HEK293 (cell line): ENCODE measurements around the gene CPTP.
A peak's percentile ranks its signal among the peaks of the same experiment; 100 is the strongest.

Experiments
- CTCF ChIA-PET: fragments of 350-600 bp; formaldehyde crosslinking; extraction: SDS; loops from one replicate; lab custom pipeline; 2021; ENCODE audit warnings: antibody characterized with exemption; lab: Yijun Ruan, JAX
- POLR2A ChIA-PET: fragments of 300-600 bp; formaldehyde crosslinking; extraction: SDS; loops from one replicate; lab custom pipeline; 2020; ENCODE audit warnings: antibody characterized with exemption, inconsistent platforms; lab: Yijun Ruan, JAX
- H3K27ac ChIP-seq: fragments of 200-500 bp; sonication (Bioruptor generic); 2 replicates; pipeline ENCODE4 v1.5.1; 2014; ENCODE audit warnings: low read depth, low read length, control low read depth, inconsistent platforms; ENCODE audit errors: extremely low read depth
- H3K36me3 ChIP-seq, 2 experiments: fragments of 200-500 bp in 1 of 2; sonication (Bioruptor generic) in 1 of 2; 1 replicate in 1 of 2; 2 replicates in 1 of 2; pipeline ENCODE4 v1.5.1; 2014 to 2017; ENCODE audit warnings: inconsistent platforms in 2 of 2, low read length in 2 of 2; ENCODE audit not compliant: control insufficient read depth in 2 of 2, insufficient read depth in 1 of 2
- H3K4me1 ChIP-seq: fragments of 200-500 bp; sonication (Bioruptor generic); 2 replicates; pipeline ENCODE4 v1.5.1; 2014; ENCODE audit warnings: mild to moderate bottlenecking, low read length, inconsistent platforms; ENCODE audit not compliant: control insufficient read depth, insufficient read depth
- H3K4me3 ChIP-seq: 2 replicates; pipeline ENCODE4 v1.5.1; 2011; ENCODE audit warnings: low read depth, mild to moderate bottlenecking, control low read depth, low read length, moderate library complexity
- H3K9me3 ChIP-seq: fragments of 200-500 bp; sonication (Bioruptor generic); 2 replicates; pipeline ENCODE4 v1.5.1; 2014; ENCODE audit warnings: low read depth, low read length, inconsistent platforms; ENCODE audit not compliant: control insufficient read depth, insufficient read depth
- BCL11A ChIP-seq: fragments of 450-650 bp; formaldehyde crosslinking; IDR thresholded peaks from 2 replicates; pipeline ENCODE4 v1.5.1; 2016; ENCODE audit warnings: low read depth, missing biosample characterization, missing genetic modification characterization
- KLF7 ChIP-seq: fragments of 450-650 bp; formaldehyde crosslinking; IDR thresholded peaks from 2 replicates; pipeline ENCODE4 v1.5.1; 2016; ENCODE audit warnings: missing biosample characterization, missing genetic modification characterization, borderline replicate concordance
- MEIS1 ChIP-seq: sonication (generic); formaldehyde crosslinking; IDR thresholded peaks from 2 replicates; pipeline ENCODE4 v1.8.1; 2022; ENCODE audit warnings: missing genetic modification reagents, mild to moderate bottlenecking, borderline replicate concordance
- REPIN1 ChIP-seq: fragments of 450-650 bp; formaldehyde crosslinking; IDR thresholded peaks from 2 replicates; pipeline ENCODE4 v1.5.1; 2017; ENCODE audit warnings: missing biosample characterization, missing genetic modification characterization, low read depth
- SCRT2 ChIP-seq: fragments of 450-650 bp; formaldehyde crosslinking; IDR thresholded peaks from 2 replicates; pipeline ENCODE4 v1.5.1; 2016; ENCODE audit warnings: missing biosample characterization, missing genetic modification characterization
- SP2 ChIP-seq: fragments of 450-650 bp; formaldehyde crosslinking; IDR thresholded peaks from 2 replicates; pipeline ENCODE4 v1.5.1; 2016; ENCODE audit warnings: missing biosample characterization, missing genetic modification characterization
- ZBTB17 ChIP-seq: fragments of 450-650 bp; formaldehyde crosslinking; IDR thresholded peaks from 2 replicates; pipeline ENCODE4 v1.5.1; 2016; ENCODE audit warnings: missing biosample characterization, missing genetic modification characterization
- ZNF112 ChIP-seq: fragments of 450-650 bp; formaldehyde crosslinking; IDR thresholded peaks from 2 replicates; pipeline ENCODE4 v1.5.0; 2017; ENCODE audit warnings: missing biosample characterization, missing genetic modification characterization
- ZNF214 ChIP-seq: fragments of 450-650 bp; formaldehyde crosslinking; IDR thresholded peaks from 2 replicates; pipeline ENCODE4 v1.5.1; 2017; ENCODE audit warnings: missing biosample characterization, mild to moderate bottlenecking, missing genetic modification characterization, borderline replicate concordance
- ZNF239 ChIP-seq: fragments of 450-650 bp; formaldehyde crosslinking; IDR thresholded peaks from 2 replicates; pipeline ENCODE4 v1.5.1; 2016; ENCODE audit warnings: missing biosample characterization, missing genetic modification characterization
- ZNF24 ChIP-seq: fragments of 450-650 bp; formaldehyde crosslinking; IDR thresholded peaks from 2 replicates; pipeline ENCODE4 v1.5.1; 2016; ENCODE audit warnings: missing biosample characterization, missing genetic modification characterization
- ZNF248 ChIP-seq: fragments of 450-650 bp; formaldehyde crosslinking; IDR thresholded peaks from 2 replicates; pipeline ENCODE4 v1.5.1; 2017; ENCODE audit warnings: missing biosample characterization, missing genetic modification characterization
- ZNF274 ChIP-seq, 2 experiments: fragments of 200-500 bp in 1 of 2; fragments of 450-650 bp in 1 of 2; sonication (Bioruptor generic) in 1 of 2; formaldehyde crosslinking in 1 of 2; IDR thresholded peaks; 2 replicates each; pipeline versions ENCODE4 v1.5.1 to v1.6.1; 2014 to 2016; ENCODE audit warnings: borderline replicate concordance in 1 of 2, inconsistent platforms in 1 of 2, low read length in 1 of 2, missing biosample characterization in 1 of 2, missing genetic modification characterization in 1 of 2
- ZNF292 ChIP-seq: fragments of 450-650 bp; formaldehyde crosslinking; IDR thresholded peaks from 2 replicates; pipeline ENCODE4 v1.5.1; 2016; ENCODE audit warnings: low read depth, missing biosample characterization, missing genetic modification characterization, borderline replicate concordance
- ZNF302 ChIP-seq: fragments of 450-650 bp; formaldehyde crosslinking; IDR thresholded peaks from 2 replicates; pipeline ENCODE4 v1.5.1; 2016; ENCODE audit warnings: missing biosample characterization, missing genetic modification characterization, low read depth
- ZNF335 ChIP-seq: fragments of 450-650 bp; formaldehyde crosslinking; conservative IDR thresholded peaks from 2 replicates; pipeline ENCODE4 v1.5.1; 2016; ENCODE audit warnings: missing biosample characterization, missing genetic modification characterization
- ZNF366 ChIP-seq: fragments of 450-650 bp; formaldehyde crosslinking; conservative IDR thresholded peaks from 2 replicates; pipeline ENCODE4 v1.5.1; 2016; ENCODE audit warnings: missing biosample characterization, missing genetic modification characterization
- ZNF37A ChIP-seq: fragments of 450-650 bp; IDR thresholded peaks from 2 replicates; pipeline ENCODE4 v1.5.1; 2018; ENCODE audit warnings: missing biosample characterization, missing genetic modification characterization
- ZNF529 ChIP-seq: fragments of 450-650 bp; formaldehyde crosslinking; IDR thresholded peaks from 2 replicates; pipeline ENCODE4 v1.5.1; 2017; ENCODE audit warnings: missing genetic modification characterization, missing biosample characterization; ENCODE audit not compliant: insufficient replicate concordance
- ZNF600 ChIP-seq: fragments of 450-650 bp; formaldehyde crosslinking; IDR thresholded peaks from 2 replicates; pipeline ENCODE4 v1.5.1; 2016; ENCODE audit warnings: missing biosample characterization, missing genetic modification characterization
- ZNF658 ChIP-seq: fragments of 450-650 bp; formaldehyde crosslinking; IDR thresholded peaks from 2 replicates; pipeline ENCODE4; 2016; ENCODE audit warnings: missing biosample characterization, missing genetic modification characterization
- ZNF707 ChIP-seq: fragments of 450-650 bp; formaldehyde crosslinking; IDR thresholded peaks from 2 replicates; pipeline ENCODE4 v1.5.1; 2016; ENCODE audit warnings: missing biosample characterization, missing genetic modification characterization
- TF ChIP-seq, protein P1 (sequence below): fragments of 450-650 bp; formaldehyde crosslinking; IDR thresholded peaks from 2 replicates; pipeline ENCODE4 v1.5.1; 2017; ENCODE audit warnings: missing biosample characterization, missing genetic modification characterization
- TF ChIP-seq, protein P2 (sequence below): fragments of 450-650 bp; formaldehyde crosslinking; IDR thresholded peaks from 2 replicates; pipeline ENCODE4; 2016; ENCODE audit warnings: missing biosample characterization, missing genetic modification characterization
- TF ChIP-seq, protein P3 (sequence below): fragments of 450-650 bp; formaldehyde crosslinking; IDR thresholded peaks from 2 replicates; pipeline ENCODE4 v1.5.1; 2016; ENCODE audit warnings: missing biosample characterization, missing genetic modification characterization

The CPTP gene

DNA sequence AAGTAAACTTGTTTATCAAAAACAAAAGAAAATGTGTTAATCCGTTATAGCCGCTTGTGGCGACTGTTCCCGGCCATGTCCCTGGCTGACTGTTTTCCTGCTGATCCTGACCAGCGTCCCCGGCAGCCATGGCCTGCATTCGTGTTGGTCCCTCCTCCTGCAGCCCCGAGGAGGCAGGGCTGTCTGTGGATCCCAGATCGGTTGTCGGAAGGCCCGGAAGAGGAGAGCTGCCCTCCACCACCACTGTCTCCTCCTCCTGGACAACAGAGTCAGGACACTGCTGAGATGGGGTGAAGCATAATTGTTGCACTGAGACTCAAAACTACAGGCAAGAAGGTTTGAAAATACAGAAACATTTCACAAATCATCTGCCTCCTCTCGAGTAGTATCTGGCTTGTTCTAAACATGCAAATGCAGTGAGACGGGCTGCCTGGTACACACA is 37.4 kb downstream of the CPTP start:
- ChIA-PET CTCF (interaction anchor here (0.9 kb wide), 1 partner anchor 12 kb away, joined by 3 read pairs; no protein-coding TSS in a partner anchor), POLR2A (no interaction called here)
- 0 out of 2 replicates have a peak overlapping the region, but pooled peaks have one; percentile 4 for H3K27ac ChIP-seq

DNA sequence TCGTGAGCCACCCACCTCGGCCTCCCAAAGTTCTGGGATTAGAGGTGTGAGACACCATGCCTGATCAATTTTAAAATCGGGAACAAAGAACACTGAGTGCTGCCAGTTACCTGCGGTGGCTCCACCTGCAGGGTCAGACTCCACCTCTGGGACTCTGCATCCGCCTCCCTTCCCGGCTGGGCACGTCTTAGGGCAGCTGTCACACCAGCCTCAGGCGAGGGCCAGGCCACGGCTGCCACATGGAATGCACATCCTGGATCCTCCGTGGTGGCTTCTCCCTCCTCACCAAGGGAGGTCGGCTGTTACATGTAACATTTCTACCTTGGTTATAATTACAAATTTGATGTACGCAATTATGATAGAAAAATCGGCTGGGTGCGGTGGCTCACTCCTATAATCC is 39.7 kb downstream of the CPTP start:
- no peak overlapping the region for H3K27ac ChIP-seq
- POLR2A ChIA-PET = no interaction called here

More for the DNA sequence above, 37.4 kb downstream of the CPTP start:
- Histone ChIP-seq H3K4me1 (no peaks in the 10 kb centered on the region), H3K4me3 (no peak overlapping the region)
- TF ChIP-seq ZNF707 (tag by site-specific recombination) (no peak), ZNF529 (no peak), ZNF302 (tag by site-specific recombination) (no peak), SP2 (tag by site-specific recombination) (0 out of 2 replicates have a peak, but pooled peaks have one; percentile 24), SCRT2 (tag by site-specific recombination) (no peak), ZBTB17 (tag by site-specific recombination) (peak; percentile 92), REPIN1 (tag by site-specific recombination) (no peak), BCL11A (tag by site-specific recombination) (no peak), ZNF239 (tag by site-specific recombination) (no peak)
- TF ChIP-seq, protein P1, sequence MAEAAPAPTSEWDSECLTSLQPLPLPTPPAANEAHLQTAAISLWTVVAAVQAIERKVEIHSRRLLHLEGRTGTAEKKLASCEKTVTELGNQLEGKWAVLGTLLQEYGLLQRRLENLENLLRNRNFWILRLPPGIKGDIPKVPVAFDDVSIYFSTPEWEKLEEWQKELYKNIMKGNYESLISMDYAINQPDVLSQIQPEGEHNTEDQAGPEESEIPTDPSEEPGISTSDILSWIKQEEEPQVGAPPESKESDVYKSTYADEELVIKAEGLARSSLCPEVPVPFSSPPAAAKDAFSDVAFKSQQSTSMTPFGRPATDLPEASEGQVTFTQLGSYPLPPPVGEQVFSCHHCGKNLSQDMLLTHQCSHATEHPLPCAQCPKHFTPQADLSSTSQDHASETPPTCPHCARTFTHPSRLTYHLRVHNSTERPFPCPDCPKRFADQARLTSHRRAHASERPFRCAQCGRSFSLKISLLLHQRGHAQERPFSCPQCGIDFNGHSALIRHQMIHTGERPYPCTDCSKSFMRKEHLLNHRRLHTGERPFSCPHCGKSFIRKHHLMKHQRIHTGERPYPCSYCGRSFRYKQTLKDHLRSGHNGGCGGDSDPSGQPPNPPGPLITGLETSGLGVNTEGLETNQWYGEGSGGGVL (tag by site-specific recombination) = no peak
- TF ChIP-seq, all 188 proteins: peak for 2
- H3K9me3 ChIP-seq = no peaks in the 10 kb centered on the region
- H3K36me3 ChIP-seq = no peaks in the 10 kb centered on the region

More for the DNA sequence above, 39.7 kb downstream of the CPTP start:
- CTCF ChIA-PET = interaction anchor here (0.6 kb wide), 1 partner anchor 629 kb away, joined by 3 read pairs; no protein-coding TSS in a partner anchor
- Histone ChIP-seq H3K9me3 (no peaks in the 10 kb centered on the region), H3K4me1 (no peaks in the 10 kb centered on the region), H3K4me3 (no peak overlapping the region), H3K36me3 (no peaks in the 10 kb centered on the region)
- TF ChIP-seq ZNF658 (tag by site-specific recombination) (no peak), ZNF292 (no peak), ZNF24 (no peak), KLF7 (no peak), ZNF366 (tag by site-specific recombination) (no peak), ZNF335 (tag by site-specific recombination) (no peak), ZNF248 (tag by site-specific recombination) (no peak), ZNF600 (tag by site-specific recombination) (no peak), BCL11A (tag by site-specific recombination) (no peak), ZNF112 (tag by site-specific recombination) (no peak), MEIS1 (CRISPR knock-in tag) (no peak), ZNF37A (tag by site-specific recombination) (no peak), ZNF274 (IDR thresholded peaks at IDR 0.05; ENCODE audit: low read length) (no peak), ZNF274 (tag by site-specific recombination; IDR thresholded peaks at IDR 0.05; ENCODE audit: borderline replicate concordance) (no peak), ZNF214 (tag by site-specific recombination) (no peak)
- TF ChIP-seq, protein P2, sequence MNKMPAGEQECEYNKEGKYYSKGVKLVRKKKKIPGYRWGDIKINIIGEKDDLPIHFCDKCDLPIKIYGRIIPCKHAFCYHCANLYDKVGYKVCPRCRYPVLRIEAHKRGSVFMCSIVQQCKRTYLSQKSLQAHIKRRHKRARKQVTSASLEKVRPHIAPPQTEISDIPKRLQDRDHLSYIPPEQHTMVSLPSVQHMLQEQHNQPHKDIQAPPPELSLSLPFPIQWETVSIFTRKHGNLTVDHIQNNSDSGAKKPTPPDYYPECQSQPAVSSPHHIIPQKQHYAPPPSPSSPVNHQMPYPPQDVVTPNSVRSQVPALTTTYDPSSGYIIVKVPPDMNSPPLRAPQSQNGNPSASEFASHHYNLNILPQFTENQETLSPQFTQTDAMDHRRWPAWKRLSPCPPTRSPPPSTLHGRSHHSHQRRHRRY (tag by site-specific recombination) = no peak
- TF ChIP-seq, protein P3, sequence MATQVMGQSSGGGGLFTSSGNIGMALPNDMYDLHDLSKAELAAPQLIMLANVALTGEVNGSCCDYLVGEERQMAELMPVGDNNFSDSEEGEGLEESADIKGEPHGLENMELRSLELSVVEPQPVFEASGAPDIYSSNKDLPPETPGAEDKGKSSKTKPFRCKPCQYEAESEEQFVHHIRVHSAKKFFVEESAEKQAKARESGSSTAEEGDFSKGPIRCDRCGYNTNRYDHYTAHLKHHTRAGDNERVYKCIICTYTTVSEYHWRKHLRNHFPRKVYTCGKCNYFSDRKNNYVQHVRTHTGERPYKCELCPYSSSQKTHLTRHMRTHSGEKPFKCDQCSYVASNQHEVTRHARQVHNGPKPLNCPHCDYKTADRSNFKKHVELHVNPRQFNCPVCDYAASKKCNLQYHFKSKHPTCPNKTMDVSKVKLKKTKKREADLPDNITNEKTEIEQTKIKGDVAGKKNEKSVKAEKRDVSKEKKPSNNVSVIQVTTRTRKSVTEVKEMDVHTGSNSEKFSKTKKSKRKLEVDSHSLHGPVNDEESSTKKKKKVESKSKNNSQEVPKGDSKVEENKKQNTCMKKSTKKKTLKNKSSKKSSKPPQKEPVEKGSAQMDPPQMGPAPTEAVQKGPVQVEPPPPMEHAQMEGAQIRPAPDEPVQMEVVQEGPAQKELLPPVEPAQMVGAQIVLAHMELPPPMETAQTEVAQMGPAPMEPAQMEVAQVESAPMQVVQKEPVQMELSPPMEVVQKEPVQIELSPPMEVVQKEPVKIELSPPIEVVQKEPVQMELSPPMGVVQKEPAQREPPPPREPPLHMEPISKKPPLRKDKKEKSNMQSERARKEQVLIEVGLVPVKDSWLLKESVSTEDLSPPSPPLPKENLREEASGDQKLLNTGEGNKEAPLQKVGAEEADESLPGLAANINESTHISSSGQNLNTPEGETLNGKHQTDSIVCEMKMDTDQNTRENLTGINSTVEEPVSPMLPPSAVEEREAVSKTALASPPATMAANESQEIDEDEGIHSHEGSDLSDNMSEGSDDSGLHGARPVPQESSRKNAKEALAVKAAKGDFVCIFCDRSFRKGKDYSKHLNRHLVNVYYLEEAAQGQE (tag by site-specific recombination) = no peak
